Kasumi-1 (cell line): ENCODE measurements around the gene IRX4.

Experiments used
- DNase-seq, 2 experiments: peaks; one replicate each; lab custom pipeline; 2025; lab: John Stamatoyannopoulos, UW

IRX4 gene

DNA sequence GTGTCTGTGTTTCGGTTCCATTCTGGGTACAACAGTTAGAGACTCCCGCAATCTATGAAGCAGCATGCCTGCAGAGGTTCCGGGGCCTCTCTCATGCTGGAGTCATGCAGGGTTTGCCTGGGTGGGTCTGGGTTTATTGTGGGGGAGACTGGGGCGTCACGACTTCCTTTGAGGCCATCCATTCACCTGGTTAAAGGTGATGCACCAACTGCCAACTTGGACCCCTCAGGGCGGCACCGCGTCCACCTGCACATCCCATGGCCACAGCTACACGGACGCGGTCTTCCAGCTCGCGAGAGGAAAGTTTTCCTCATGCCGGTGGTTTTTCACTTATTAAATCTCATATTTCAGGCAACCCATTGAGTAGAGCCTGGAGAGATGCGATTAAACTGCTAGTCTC lies 30.9 kb upstream of the IRX4 start:
- DNase-seq, result no peak

DNA sequence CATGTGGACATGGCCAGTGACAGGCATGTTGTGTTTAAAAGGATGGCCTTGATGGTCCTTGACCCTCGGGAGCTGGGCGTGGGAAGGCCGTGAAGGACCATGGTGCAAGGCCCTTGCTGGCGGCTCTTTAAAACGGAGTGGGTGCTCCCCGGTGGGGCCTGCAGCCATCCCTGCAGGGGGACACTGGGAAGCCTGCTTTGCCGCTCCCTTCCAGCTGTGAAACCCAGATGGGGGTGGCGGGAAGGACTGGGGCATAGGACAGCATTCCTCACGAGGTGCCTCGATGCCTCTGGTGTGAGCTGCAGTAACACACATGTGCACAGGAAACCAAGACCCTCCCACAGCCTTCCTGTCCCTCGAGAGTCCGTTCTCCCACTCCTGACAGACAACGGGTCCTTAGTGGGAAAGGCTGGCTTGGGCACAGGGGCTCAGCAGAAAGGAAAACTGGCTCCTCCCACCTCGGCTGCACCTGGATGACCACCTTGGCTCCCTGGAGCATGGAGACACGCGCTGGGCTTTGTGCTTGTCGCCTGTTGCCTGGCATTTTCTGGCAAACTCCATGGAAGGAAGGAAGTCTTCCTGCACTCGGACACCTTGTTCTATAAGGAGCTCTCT lies 30.3 kb upstream of the IRX4 start:
- no peak for DNase-seq

GRCh38 chr5:1911773-1912235 lies 29.1 kb upstream of the IRX4 start:
- DNase-seq, result no peak

- no peak for DNase-seq
Observed at GRCh38 chr5:1910861-1911772, 28.4 kb upstream of the IRX4 start.

DNA sequence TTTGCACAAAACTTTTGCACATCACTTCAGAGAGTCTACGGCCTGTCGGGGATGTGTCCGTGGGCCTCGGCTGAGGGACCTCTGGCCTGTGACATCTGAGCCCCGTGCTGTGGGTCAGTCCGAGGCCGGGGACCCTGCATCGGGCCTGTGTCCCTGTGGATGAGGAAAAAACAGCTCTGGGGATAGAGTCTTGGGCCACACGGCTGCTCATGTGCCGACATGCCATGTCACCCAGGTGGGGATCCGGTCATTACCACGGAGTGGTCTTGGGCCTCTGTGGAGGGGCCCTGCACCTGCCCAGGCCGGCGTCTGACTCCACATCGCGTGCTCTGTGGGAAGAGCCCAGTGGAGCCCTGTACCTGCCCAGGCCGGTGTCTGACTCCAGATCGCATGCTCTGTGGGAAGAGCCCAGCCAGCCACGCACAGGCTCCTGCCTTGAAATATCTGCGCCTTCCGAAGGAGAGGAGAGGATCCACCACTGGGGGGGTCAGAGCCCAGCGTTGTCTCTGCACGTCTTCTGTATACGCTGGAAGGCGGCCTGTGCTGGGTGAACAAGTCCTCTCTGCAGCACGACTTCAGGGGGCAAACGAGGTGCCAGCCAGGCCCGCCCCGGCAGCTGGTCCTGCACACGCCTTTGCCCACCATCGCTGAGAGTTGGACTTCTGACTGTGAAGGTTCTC lies 27.5 kb upstream of the IRX4 start:
- no peak for DNase-seq

DNA sequence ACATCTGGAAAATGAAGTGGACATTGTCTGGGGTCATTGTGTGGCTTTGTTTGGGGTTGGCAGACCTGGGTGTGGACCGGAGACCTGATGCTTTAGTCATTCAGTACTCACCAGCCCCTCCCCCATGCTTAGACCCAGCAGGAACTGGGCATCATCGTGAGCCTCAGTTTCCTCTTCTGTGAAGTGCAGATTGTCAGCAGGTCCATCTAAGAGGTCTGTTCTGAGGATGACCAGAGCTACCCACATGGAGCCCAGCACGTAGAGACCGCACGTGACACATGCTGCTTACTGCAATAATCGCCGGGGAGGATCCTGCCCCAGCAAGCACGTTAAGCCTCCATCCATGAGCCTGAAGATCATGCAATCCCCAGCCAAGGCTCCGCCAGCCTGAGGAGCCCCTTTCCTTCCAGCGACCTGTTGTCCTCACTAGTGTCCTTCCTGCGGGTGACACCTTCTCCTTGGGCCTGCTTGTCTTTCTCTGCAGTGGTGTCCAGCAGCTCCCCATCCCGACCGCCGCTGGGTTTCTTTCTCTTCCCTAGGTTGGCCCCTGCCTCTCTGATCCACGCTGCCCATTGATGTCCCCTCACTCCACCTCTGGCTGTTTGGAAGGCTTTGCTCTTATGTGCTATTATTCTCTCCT lies 26.7 kb upstream of the IRX4 start:
- no peak for DNase-seq

DNA sequence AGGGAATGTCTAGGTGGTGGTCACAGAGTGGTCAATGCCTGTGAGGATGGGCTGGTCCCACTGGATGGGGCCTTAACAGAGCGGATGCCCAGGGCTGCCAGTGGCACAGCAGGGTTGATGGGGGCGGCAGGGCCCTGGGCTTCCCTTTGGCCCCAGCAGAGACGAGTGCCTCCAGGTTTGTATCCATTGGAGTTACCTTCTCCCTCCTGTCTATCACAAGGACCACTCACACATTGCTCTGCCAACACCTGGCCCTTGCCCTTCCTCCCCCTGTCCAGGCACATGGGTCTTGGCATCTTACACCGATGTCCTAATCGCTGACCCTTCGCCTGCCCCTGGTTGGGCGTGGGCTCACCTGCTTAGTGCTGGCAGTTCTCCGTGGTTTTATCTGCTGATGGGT lies 26.2 kb upstream of the IRX4 start:
- no peak for DNase-seq

DNA sequence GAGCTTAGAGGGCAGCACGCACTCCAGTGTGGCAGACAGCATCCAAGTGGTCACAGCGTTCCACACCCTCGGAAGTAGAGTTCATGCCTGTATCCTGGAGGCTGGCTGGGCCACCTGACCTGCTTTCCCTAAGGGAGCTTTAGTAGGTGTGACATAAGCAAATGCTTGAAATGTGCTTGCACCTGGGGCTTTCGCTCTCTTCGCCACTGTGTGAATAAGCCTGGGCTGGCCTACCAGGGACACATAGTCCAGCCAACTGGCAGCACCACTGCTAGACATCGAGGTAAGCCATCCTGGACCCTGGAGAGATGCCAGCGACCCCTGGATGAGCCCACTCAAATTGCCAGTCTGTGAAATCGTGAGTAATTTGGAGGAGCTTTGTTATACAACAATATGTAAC lies 24.9 kb upstream of the IRX4 start:
- no peak for DNase-seq

DNA sequence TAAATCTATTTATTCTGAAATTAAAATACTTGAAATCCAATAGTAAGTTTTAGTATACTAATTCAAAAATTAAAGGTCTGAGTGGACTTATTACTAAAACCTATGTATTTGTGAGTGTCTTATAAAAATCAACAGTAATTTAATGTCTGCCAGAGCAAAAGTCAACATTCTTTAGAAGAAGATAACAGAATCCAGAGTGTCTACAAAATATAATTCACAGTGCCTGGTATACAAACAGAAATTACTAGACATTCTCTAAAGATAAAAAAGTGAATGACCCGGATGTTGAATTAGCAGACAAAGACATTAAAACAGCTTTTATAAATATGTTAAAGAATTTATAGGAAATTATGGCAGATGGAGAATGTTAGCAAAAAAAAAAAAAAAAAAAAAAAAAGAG lies 22.4 kb upstream of the IRX4 start:
- DNase-seq, result no peak

DNA sequence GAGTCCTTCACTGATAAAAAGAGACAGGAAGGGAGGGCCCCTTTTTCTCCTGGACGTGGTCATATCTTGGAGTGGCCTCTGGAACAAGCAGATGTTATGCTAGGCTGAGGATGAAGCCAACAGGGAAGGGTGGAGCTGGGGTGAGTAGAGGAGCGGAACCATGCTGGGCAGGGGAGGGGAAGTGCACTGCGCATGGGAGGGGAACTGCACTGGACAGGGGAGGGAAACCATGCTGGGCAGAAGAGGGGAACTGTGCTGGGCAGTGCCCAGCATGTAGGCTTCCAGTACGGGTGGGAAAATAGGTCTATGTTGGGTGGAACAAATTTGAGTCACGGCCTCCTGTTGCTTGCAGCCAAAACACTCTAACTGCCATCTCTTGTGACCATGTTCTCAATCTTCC lies 19.3 kb upstream of the IRX4 start:
- DNase-seq, result no peak

DNA sequence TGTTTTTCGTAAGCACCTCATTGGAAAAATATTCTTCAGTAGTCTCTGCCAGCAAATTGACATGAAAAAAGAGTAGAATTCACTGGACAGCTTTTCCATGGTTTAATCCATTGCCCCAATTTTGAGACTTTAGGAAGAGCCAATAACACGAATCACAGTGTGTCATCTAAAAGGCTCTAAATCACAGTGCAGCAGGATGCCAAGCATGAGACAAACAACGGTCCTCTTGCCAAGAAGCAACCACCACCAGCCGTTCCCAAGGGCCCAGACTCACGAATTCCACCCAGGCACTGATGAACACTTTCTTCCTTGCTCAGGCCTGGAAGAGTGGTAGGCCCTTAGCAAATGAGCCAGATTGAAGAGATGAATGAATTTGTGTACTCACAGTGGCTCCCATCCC lies 18.3 kb upstream of the IRX4 start:
- DNase-seq, result no peak

GRCh38 chr5:1899201-1899600 lies 16.5 kb upstream of the IRX4 start:
- no peak for DNase-seq

- DNase-seq, result no peak
Observed at GRCh38 chr5:1897816-1898450, 15.2 kb upstream of the IRX4 start.

GRCh38 chr5:1897386-1897785 lies 14.7 kb upstream of the IRX4 start:
- DNase-seq, result no peak

DNA sequence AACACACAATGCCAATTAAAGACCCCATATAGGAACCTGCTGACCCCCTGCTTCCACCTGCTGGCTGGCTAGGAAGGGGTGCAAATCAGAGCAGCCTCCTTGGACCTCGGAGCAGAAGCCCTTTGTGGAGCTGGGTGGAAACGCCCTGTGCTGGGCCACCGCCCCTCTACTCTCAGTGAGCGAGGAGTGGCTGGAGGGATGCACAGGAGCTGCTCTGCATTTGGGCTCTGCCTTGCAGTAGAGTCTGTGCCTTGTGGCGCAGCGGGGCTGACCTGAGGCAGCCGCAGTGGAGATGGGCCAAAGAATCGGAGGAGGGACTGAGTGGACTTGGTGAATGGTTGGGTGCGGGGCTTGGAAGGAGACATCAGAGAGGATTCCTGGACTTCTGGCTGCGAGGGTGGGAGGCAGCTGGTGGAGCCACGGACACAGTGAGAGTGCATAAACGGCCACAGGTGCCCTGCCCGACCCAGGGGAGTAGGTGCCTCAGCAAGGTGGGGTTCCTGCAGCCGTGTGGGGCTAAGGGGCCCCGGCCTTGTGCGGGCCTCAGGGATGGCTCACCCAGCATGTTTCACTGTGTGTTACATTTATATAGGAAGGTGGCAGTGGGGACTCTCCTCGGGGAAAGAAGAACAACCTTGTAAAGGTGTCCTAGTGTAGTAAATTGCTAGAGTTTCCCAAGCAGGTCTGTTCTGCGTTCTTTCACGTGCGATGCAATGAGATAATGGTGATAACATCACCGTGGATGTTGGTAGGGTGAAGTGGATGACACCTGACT lies 14.1 kb upstream of the IRX4 start:
- DNase-seq, result no peak

DNA sequence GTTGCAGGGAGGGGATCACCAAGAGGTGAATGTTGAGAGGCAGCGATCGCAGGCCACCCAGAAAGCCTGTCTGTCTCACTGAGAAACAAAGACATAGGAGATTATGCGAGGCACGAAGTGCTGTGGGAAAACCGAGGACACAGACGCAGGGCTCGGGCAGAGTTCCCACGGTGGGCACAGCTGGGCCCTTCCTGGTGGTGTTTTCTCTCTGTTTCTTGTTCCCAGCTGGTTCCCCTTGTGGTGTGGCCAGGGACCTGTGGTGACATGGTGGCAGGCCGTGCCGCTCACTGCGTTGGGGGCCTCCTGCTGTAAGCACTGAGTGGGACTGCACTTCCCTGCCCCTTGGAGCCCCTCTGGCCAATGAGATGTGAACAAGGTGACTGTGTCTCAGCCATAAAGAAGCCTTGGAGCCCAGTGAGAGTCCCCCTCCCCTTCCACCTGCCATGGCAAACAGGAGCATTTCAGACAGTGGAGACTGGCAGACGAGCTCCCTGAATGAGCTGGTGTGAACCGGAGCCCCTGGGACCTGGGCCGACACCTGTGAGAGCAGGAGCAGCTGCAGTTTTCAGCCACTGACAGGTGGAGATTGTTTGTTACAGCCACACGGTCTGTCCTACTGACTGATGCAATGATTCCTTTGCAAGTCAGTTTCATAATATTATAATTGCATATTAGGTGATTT lies 13.2 kb upstream of the IRX4 start:
- DNase-seq, result no peak

DNA sequence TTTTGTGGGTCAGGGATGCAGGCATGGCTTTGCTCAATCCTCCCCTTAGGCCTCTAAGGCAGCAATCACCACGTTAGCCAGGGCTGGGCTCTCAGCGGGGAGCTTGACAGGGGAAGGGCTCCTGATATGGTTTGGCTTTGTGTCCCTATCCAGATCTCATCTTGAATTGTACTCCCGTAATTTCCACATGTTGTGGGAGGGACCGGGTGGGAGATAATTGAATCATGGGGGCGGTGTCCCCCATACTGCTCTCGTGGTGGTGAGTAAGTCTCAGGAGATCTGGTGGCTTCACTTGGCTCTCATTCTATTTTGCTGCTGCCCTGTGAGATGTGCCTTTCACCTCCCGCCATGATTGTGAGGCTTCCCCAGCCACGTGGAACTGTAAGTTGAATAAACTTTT lies 11.5 kb upstream of the IRX4 start:
- DNase-seq, result no peak

- DNase-seq, result no peak
Observed at GRCh38 chr5:1893754-1894153, 11.0 kb upstream of the IRX4 start.

DNA sequence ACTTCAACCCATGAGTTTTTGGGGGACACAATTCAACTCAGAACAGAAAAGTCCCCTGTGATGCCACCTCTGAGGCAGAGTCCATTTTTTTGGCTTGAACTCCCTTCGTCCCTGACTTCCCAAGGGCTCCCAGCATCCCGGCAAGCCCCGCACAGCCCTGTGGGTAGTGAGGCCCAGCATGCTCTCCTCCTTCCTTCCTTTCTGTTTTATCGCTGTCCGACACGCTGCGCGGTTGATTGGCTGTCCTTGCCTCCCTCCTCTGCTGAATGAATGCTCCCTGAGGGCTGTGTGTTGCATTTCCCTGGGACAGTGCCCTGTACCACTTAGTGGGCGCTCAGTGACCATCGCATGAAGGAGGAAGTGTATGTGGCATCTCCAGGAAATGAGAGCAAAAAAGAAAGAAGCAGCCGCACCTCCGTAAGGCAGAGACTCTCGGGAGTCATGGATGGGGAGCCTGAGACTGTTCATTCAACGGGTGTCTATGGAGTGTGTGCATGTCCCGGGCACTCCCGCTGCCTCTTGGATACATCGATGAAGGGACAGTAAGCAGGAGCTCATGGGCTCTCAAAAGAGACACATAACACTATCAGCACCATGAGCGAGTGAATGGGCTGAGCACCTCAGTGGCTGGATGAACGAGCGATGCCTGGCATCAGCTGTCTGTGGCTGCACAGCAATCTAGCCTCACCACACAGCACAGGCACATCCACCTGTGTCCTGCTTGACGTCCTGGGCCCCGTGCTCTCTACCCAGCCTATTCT lies 10.1 kb upstream of the IRX4 start:
- no peak for DNase-seq

- no peak for DNase-seq
Observed at GRCh38 chr5:1892211-1892610, 9.5 kb upstream of the IRX4 start.
